ENCODE measurements around the gene ARL8A.

The ARL8A gene

DNA sequence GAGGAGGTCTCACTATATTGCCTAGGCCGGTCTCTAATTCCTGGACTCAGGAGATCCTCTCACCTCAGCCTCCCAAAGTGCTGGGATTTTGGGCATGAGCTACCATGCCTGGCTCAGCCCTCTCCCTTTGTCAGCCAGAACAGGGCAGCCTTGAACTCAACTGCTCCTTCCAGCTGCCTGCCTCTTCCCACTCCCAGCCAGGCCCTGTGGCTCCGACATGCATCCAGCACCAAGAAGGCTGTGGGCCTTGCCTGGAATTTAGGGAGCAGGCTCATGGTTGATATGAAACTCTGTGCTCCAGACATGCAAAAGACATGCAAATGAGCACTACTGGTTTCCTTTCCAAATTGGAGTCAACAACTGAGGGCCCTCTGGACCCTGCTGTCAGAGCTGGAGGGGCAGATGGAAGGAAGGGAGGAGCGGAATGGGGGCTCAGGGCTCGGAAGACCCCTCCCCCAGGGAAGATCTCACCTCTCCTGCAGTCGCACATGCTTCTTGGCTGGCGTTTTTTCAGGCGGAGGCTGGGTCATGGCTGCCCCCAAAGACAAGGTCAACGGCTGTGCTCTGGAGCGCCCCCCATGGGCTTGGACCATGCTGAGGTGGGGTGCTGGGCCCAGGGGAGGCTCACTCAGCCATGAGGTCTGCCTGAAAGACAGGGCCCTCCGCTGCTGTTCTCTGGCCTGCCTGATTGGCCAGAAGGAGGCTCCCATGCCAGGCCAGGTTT, 14.4 kb upstream of the ARL8A start:
- peak; percentile 64 to 84 for DNase-seq
- TF ChIP-seq POLR2A (IDR thresholded peaks at IDR 0.05; ENCODE audit: low read length), result no peak
- no peak for TF ChIP-seq GATA1 (IDR thresholded peaks at IDR 0.05; ENCODE audit: low read depth, low read length)

DNA sequence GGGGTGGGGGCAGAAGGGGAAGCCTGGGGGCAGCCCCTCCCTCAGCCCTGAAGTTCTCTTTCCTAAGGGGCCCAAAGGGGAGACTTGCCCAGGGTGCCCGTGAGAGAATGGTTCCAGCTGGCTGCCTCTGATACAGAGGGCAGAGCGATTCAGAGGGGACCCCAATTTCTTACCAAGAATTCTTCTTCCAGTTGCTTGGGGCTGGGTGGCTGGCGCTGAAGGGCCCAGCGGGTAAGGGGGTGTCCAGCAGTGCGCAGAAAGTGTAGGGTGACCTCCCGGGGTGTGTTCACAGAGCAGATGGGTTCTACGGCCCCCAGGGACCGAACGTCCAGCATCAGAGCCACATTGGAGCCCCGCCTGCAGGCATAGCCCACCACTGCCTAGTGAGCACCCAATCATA, 13.4 kb upstream of the ARL8A start:
- TF ChIP-seq GATA1 (IDR thresholded peaks at IDR 0.05; ENCODE audit: low read depth, low read length), result no peak
- TF ChIP-seq POLR2A (IDR thresholded peaks at IDR 0.05; ENCODE audit: low read length), result no peak
- DNase-seq, result no peak

DNA sequence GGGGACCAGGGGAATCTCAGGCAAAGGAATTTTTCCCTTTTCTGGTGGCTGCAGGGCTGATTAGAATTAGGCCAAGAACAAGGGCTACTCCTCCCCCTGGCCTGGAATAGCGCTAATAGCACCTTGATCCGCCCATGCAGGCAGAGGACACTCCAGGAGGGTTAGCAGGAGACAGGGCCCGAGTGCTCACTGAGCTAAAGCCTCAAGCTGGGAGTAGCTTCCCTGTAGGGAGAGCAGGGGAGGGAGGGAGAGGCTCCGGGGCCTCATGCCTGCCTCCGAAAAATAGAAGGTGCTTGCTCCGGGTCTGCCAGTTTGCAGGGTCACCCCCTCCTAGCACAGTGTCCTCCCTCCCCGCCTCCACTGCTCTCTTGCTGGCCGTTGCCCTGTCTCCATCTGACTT, 12.1 kb upstream of the ARL8A start:
- TF ChIP-seq POLR2A (IDR thresholded peaks at IDR 0.05; ENCODE audit: low read length), result no peak
- TF ChIP-seq GATA1 (IDR thresholded peaks at IDR 0.05; ENCODE audit: low read depth, low read length), result no peak
- no peak for DNase-seq

DNA sequence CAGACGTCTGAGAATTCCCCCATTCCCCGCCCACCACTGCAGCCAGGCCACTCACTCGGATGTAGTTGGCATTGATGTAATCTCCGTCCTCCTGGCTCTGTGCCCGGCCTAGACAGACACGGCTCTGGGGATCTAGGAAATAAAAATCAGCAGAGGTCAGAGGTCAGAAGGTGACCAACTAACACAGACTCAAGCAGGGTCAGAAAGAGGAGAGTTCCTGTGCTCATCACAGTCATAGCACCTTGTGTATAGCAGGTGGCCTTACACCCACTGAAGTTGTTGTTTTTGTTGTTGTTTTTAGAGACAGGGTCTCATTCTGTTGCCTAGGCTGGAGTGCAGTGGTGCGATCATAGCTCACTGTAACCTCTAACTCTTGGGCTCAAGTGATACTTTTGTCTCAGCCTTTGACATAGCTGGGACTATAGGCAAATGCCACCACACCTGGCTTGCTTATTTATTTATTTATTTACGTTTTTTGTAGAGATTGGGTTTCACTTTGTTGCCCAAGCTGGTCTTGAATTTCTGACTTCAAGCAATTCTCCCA, 11.0 kb upstream of the ARL8A start:
- peak; percentile 73 to 74 for DNase-seq

DNA sequence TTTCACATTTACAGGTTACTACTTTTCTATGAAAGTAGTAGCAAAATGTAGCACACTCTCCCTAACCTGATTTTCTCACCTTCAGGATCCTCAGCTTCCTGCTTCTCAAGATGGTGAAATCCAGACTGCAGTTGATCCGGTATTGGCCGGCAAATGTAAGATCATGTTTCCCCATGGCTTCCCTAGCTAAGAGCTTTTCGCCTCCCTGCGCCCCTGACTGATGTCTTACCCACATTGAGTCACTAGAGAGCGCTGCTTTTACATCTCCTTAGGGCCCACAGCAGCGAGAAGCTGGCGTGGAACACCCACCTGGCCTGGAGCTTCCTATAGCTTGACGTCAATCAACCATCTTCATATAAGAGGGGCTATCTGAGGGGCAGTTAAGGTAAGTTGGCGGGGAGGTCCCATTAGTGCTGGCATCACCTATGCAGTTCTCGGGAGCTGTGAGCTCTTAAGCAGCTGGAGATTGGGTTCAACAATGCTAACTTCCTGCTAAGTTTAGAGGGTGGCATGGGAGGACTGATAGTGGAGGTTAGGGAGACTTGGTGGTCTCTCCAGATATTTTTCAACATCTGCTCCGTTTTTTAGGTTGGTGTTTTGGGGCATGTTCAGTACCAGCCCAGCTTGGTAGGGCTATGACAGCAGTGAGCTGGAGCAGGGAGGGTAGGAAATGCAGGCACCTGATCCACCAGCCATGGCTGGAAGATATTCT, 10.4 kb upstream of the ARL8A start:
- TF ChIP-seq GATA1 (IDR thresholded peaks at IDR 0.05; ENCODE audit: low read depth, low read length), result no peak
- TF ChIP-seq POLR2A (IDR thresholded peaks at IDR 0.05; ENCODE audit: low read length), result no peak
- peak; percentile 63 to 65 for DNase-seq

More for the DNA sequence above, 11.0 kb upstream of the ARL8A start:
- TF ChIP-seq POLR2A (IDR thresholded peaks at IDR 0.05; ENCODE audit: low read length) (no peak), GATA1 (IDR thresholded peaks at IDR 0.05; ENCODE audit: low read depth, low read length) (no peak)

DNA sequence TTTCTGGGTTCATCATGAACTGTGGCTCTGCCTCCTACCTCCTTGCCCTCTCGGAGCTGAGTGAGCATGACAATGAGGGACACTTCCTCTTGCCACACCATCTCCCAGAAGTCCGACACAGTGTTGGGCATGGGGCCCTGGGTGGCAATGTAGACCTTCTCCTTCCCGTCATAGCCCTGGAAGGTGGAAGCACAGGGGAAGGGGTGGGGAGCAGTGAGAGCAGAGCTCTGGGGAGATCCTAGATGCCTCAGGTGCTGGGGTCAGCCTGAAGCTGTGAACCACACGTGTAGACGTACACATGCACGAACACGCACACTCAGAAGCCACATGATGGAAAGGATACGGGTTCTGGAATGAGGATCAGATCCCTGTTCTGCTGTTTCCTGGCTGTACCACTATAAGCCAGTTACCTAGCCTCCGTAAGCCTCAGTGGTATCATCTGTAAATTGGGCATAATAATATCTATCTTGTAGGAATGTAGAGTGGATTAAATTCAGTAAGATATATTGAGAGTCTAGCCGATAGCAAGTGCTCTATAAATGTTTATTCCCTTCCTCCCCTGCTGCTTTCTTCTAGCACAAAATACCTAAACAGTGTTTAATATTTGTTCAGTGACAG, 9.7 kb upstream of the ARL8A start:
- no peak for TF ChIP-seq GATA1 (IDR thresholded peaks at IDR 0.05; ENCODE audit: low read depth, low read length)
- no peak for TF ChIP-seq POLR2A (IDR thresholded peaks at IDR 0.05; ENCODE audit: low read length)
- no peak for DNase-seq

DNA sequence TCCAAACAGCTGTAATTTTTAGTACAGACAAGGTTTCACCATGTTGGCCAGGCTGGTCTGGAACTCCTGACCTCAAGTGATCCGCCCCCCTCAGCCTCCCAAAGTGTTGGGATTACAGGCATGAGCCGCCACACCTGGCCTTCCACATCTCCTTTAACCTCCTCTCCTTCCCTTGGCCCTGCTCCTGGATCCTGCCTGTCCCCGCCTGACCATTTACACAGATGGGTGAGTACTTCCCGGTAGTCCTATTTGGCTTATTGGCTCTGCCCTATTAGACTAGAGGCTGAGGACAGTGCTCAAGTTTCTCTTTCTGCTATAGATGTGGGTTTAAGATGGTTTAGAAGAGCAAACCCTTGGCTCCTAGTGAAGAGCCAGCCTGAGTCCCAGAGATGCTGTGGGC, 8.7 kb upstream of the ARL8A start:
- DNase-seq, result no peak
- TF ChIP-seq GATA1 (IDR thresholded peaks at IDR 0.05; ENCODE audit: low read depth, low read length) (no peak), POLR2A (IDR thresholded peaks at IDR 0.05; ENCODE audit: low read length) (no peak)

DNA sequence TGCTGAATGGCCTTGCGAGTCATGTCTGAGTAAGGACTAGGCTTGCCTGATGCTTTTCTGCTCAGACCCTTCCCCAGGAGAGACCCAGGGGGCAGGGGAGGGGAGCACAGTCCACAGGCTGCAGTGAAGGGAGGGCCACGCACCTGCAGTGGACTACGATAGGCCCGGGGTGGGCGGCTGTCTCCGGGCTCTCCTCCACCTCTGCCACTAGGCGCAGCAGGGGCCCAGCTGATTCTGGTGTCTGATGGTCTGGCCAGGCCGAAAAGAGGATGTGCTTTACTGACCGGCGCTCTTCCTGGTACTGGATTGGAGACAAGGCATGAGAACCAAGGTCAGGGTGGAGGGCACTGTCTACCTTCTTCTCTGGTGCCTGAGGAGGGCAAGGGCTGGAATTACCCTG, 7.9 kb upstream of the ARL8A start:
- no peak for DNase-seq
- TF ChIP-seq POLR2A (IDR thresholded peaks at IDR 0.05; ENCODE audit: low read length) (no peak), GATA1 (IDR thresholded peaks at IDR 0.05; ENCODE audit: low read depth, low read length) (no peak)

DNA sequence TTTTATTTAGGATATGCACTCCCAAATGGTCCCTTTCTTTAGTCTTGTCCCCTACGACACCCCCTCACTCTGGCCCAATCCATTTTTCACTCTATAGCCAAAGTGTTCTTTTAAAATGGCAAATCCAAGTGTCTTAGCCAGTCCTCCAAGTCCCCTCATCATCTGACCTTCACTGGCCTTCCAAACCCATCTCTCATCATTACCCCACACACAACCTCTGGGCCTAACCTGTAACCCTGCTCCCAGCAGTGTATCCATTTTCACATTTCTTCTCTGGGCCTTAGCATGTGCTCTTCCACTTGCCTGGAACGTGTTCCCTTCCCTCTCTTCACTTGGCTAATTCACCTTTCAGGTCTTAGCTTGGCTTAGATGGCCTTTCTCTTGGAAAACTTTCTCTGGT, 6.5 kb upstream of the ARL8A start:
- TF ChIP-seq POLR2A (IDR thresholded peaks at IDR 0.05; ENCODE audit: low read length) (no peak), GATA1 (IDR thresholded peaks at IDR 0.05; ENCODE audit: low read depth, low read length) (no peak)
- DNase-seq, result no peak

DNA sequence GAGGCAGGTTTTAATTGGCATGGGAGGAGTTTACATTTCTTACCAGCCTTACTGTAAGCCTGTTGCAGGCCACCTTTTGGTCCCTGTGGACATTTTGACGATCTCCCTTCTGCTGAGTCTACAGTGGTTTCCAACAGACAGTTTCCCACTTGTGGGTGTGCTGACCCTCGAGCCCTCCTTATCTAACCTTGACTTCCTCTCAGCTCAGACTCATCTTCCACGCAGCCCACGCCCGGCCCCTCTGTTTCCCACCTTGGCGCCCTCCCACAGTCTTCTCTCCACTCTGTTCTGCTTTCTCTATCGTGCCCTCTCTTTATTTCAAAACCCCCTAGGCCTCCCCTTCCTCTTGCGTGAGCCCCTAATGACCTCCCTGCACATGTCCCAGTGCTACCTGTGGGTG, 6.1 kb upstream of the ARL8A start:
- TF ChIP-seq POLR2A (IDR thresholded peaks at IDR 0.05; ENCODE audit: low read length) (no peak), GATA1 (IDR thresholded peaks at IDR 0.05; ENCODE audit: low read depth, low read length) (no peak)
- no peak for DNase-seq

DNA sequence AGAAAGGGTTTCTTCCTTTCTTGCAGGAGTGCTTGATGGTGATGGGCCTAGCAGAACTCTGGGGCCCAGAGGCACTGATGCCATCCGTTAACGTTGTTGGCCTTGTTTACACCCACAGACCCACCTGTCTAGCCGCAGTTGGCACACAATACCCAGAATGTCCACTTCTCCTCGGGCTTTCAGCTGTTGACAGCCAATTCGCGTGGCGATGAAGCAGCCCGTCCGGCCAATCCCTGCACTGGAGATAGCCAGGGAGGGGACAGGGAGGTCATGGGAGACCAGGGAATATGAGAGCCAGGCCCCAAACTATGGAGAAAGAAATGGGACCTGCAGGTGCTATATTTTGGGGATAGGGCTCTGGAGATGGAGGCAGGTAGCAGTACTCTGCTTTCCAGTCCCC, 5.7 kb upstream of the ARL8A start:
- TF ChIP-seq POLR2A (IDR thresholded peaks at IDR 0.05; ENCODE audit: low read length) (no peak), GATA1 (IDR thresholded peaks at IDR 0.05; ENCODE audit: low read depth, low read length) (no peak)
- DNase-seq, result no peak

DNA sequence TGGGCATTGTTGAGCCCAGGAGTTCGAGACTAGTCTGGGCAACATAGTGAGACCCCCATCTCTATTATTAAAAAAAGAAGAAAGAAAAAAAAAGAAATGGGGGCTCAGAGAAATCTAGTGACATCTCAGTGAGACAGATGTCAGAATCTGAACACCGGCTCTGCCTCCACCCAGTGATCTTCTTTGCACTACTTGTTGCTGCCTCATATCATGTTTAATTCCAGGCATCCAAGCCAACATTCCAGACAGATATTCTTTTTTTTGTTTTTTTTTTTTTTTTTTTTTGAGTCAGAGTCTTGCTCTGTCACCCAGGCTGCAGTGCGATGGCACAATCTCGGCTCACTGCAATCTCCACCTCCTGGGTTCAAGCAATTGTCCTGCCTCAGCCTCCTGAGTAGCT, 5.0 kb upstream of the ARL8A start:
- no peak for DNase-seq
- TF ChIP-seq GATA1 (IDR thresholded peaks at IDR 0.05; ENCODE audit: low read depth, low read length) (no peak), POLR2A (IDR thresholded peaks at IDR 0.05; ENCODE audit: low read length) (no peak)

DNA sequence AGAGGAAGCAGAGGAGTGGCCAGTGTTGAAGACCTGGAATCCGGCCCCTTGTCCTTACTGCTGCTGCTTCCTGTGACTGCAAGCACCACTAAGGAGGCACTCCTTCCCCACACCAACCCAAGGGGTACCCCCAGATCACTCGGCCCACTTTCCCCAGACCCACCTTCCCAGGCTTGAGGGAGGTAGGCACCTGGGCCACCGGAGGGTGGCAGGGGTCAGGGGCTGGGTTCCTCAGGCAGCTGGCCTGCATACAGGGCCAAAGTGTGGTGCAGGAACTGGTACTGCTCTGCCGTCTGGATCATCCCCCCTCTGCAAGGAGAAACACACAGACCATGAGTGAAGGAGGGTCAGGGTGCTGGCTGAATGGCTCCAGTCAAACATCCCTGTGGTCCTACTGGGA, 3.9 kb upstream of the ARL8A start:
- TF ChIP-seq GATA1 (IDR thresholded peaks at IDR 0.05; ENCODE audit: low read depth, low read length) (no peak), POLR2A (IDR thresholded peaks at IDR 0.05; ENCODE audit: low read length) (no peak)
- no peak for DNase-seq

DNA sequence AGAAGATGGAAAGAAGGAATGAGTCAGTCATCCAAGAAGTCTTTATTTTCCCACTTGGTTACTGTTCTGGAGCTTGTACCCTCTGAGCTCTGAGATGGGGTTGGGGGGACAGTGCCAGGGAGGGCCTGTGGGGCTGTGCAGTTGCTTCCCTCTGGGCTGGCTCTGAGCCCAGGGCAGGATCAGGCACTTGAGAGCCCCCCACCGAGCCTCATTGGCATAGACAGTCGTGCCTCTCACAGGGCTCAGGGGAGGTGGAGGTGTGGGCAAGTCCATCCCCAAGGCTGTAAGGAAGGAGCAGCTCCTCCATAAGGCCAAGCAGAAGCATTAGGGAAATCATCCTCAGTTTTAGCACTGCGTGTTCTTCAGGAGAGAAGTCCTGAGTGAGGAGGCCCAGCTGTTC, 2.5 kb upstream of the ARL8A start:
- DNase-seq, result no peak
- TF ChIP-seq POLR2A (IDR thresholded peaks at IDR 0.05; ENCODE audit: low read length), result peak; percentile 37
- TF ChIP-seq GATA1 (IDR thresholded peaks at IDR 0.05; ENCODE audit: low read depth, low read length), result no peak

Measured in erythroblast (primary cell).